Testis (tissue), 2 donors: ENCODE data around the gene NAP1L4.

Experiments
- CTCF ChIP-seq, 3 experiments: fragments of 450-650 bp in 2 of 3; fragments of 200-600 bp in 1 of 3; sonication (generic) in 1 of 3; IDR thresholded peaks; one replicate each; pipeline ENCODE4 v1.5.1; 2016 to 2019; ENCODE audit warnings: antibody characterized with exemption in 3 of 3, mild to moderate bottlenecking in 2 of 3, moderate library complexity in 1 of 3
- POLR2A ChIP-seq: fragments of 450-650 bp; IDR thresholded peaks from one replicate; pipeline ENCODE4 v1.6.1; 2017; ENCODE audit warnings: antibody characterized with exemption, mild to moderate bottlenecking, moderate library complexity

GRCh38 chr11:3001496-3001895, 9.4 kb upstream of the NAP1L4 start:
- TF ChIP-seq CTCF (IDR thresholded peaks at IDR 0.05) (no peak), POLR2A (no peak)
